H1 (cell line): Measurements from ENCODE around the gene GGA2. TPM values are rescaled to one million over a fixed set of nuclear protein-coding genes. Genes with fewer than 3 reads are reported as not detected.

Experiments used
- CTCF ChIA-PET: fragments of 300-600 bp; sonication (Branson Sonifier 250); formaldehyde crosslinking; loops from one replicate; lab custom pipeline; 2021; ENCODE audit not compliant: partially characterized antibody; lab: Charles Lee
- POLR2A ChIA-PET: fragments of 300-600 bp; sonication (Branson Sonifier 250); formaldehyde crosslinking; loops from one replicate; lab custom pipeline; 2021; ENCODE audit warnings: inconsistent platforms; ENCODE audit not compliant: partially characterized antibody; lab: Charles Lee
- DNase-seq, 2 experiments: peaks; one replicate each; pipeline versions ENCODE4 v3.0.0 to v3.0.0-alpha.2; 2010 to 2022; ENCODE audit warnings: low spot score in 2 of 2, low read depth in 1 of 2, mixed read lengths in 1 of 2
- FAIRE-seq: peaks from 2 replicates; lab custom pipeline; 2011; peaks lifted over from hg19 to GRCh38; lab: Jason Lieb, UNC
- H2AFZ ChIP-seq: 2 replicates; pipeline ENCODE4 v1.8.1; 2012; ENCODE audit warnings: low read length, inconsistent platforms
- H2AK5ac ChIP-seq: 2 replicates; pipeline ENCODE4 v1.6.1; 2013; ENCODE audit warnings: low read depth, low read length
- H2BK120ac ChIP-seq: replicated peaks from 2 replicates; pipeline ENCODE3; 2013; ENCODE audit warnings: low read depth, low read length, inconsistent platforms
- H2BK12ac ChIP-seq: 2 replicates; pipeline ENCODE4 v1.6.1; 2013; ENCODE audit warnings: low read depth, low read length
- H2BK15ac ChIP-seq: 2 replicates; pipeline ENCODE4 v1.6.1; 2013; ENCODE audit warnings: low read length
- H2BK20ac ChIP-seq: 2 replicates; pipeline ENCODE4 v1.6.1; 2013; ENCODE audit warnings: low read length
- H2BK5ac ChIP-seq: 2 replicates; pipeline ENCODE4 v1.6.1; 2013; ENCODE audit warnings: low read depth, low read length
- H3K14ac ChIP-seq: 2 replicates; pipeline ENCODE4 v1.6.1; 2013; ENCODE audit warnings: inconsistent platforms; ENCODE audit not compliant: insufficient read length
- H3K18ac ChIP-seq: 2 replicates; pipeline ENCODE4 v1.6.1; 2013; ENCODE audit warnings: low read length; ENCODE audit errors: extremely low read depth
- H3K23ac ChIP-seq: 2 replicates; pipeline ENCODE4 v1.6.1; 2013; ENCODE audit warnings: inconsistent platforms; ENCODE audit not compliant: insufficient read length
- H3K23me2 ChIP-seq: 2 replicates; pipeline ENCODE4 v1.6.1; 2013; ENCODE audit warnings: low read depth, low read length
- H3K27ac ChIP-seq: 2 replicates; pipeline ENCODE4 v1.6.1; 2011; ENCODE audit warnings: low read depth, low read length, inconsistent platforms
- H3K27me3 ChIP-seq, 4 experiments: replicated peaks in 1 of 4; 1 replicate in 1 of 4; 2 replicates in 3 of 4; pipeline versions ENCODE4 v1.6.1 to v1.8.1; 2011 to 2013; ENCODE audit warnings: low read length in 3 of 4, mild to moderate bottlenecking in 3 of 4, inconsistent platforms in 2 of 4, mixed read lengths in 2 of 4, moderate library complexity in 1 of 4; ENCODE audit not compliant: control insufficient read depth in 3 of 4, insufficient read depth in 3 of 4; ENCODE audit errors: extremely low read depth in 1 of 4
- H3K36me3 ChIP-seq, 4 experiments: 2 replicates each; pipeline versions ENCODE4 v1.6.1 to v1.8.1; 2011 to 2013; ENCODE audit warnings: mild to moderate bottlenecking in 4 of 4, low read length in 3 of 4, moderate library complexity in 2 of 4, control low read depth in 1 of 4, inconsistent platforms in 1 of 4; ENCODE audit not compliant: insufficient read depth in 4 of 4, control insufficient read depth in 2 of 4
- H3K4ac ChIP-seq: replicated peaks from 2 replicates; pipeline ENCODE3; 2013; ENCODE audit warnings: low read length, low read depth, mixed read lengths, inconsistent platforms; ENCODE audit not compliant: insufficient read length
- H3K4me1 ChIP-seq, 4 experiments: replicated peaks in 1 of 4; 1 replicate in 1 of 4; 2 replicates in 3 of 4; pipeline versions ENCODE4 v1.6.1 to v1.8.1; 2011 to 2013; ENCODE audit warnings: low read length in 3 of 4, inconsistent platforms in 2 of 4, mixed read lengths in 1 of 4; ENCODE audit not compliant: insufficient read depth in 4 of 4, control insufficient read depth in 3 of 4
- H3K4me2 ChIP-seq, 2 experiments: 2 replicates each; pipeline versions ENCODE4 v1.6.1 to v1.8.1; 2011 to 2013; ENCODE audit warnings: low read depth in 2 of 2, low read length in 2 of 2, control low read depth in 1 of 2, inconsistent platforms in 1 of 2, mild to moderate bottlenecking in 1 of 2; ENCODE audit not compliant: insufficient read depth in 1 of 2
- H3K4me3 ChIP-seq, 4 experiments: fragments of 200-600, 300-600 bp in 1 of 4; sonication (generic), shearing (Covaris generic), sonication (Bioruptor Twin) in 1 of 4; 2 replicates each; pipeline versions ENCODE4 v1.5.1 to v1.8.1; 2011 to 2016; ENCODE audit warnings: low read length in 4 of 4, low read depth in 3 of 4, control low read depth in 2 of 4, inconsistent platforms in 2 of 4, mild to moderate bottlenecking in 2 of 4, mixed read lengths in 1 of 4, moderate library complexity in 1 of 4; ENCODE audit not compliant: insufficient read depth in 2 of 4; ENCODE audit errors: extremely low read depth in 1 of 4
- H3K56ac ChIP-seq: replicated peaks from 2 replicates; pipeline ENCODE3; 2013; ENCODE audit warnings: low read depth, mild to moderate bottlenecking, mixed read lengths, low read length, inconsistent platforms; ENCODE audit not compliant: insufficient read length
- H3K79me1 ChIP-seq: 2 replicates; pipeline ENCODE4 v1.6.1; 2013; ENCODE audit warnings: low read depth, low read length, control low read depth
- H3K79me2 ChIP-seq, 2 experiments: 2 replicates each; pipeline versions ENCODE4 v1.6.1 to v1.8.1; 2012 to 2013; ENCODE audit warnings: low read length in 2 of 2, mild to moderate bottlenecking in 2 of 2, inconsistent platforms in 1 of 2; ENCODE audit not compliant: insufficient read depth in 2 of 2, control insufficient read depth in 1 of 2
- H3K9ac ChIP-seq, 4 experiments: replicated peaks in 1 of 4; 1 replicate in 1 of 4; 2 replicates in 3 of 4; pipeline versions ENCODE4 v1.6.1 to v1.8.1; 2011 to 2013; ENCODE audit warnings: low read depth in 3 of 4, low read length in 3 of 4, control low read depth in 2 of 4, mild to moderate bottlenecking in 2 of 4, moderate library complexity in 2 of 4, inconsistent platforms in 1 of 4; ENCODE audit errors: extremely low read depth in 1 of 4
- H3K9me3 ChIP-seq, 2 experiments: 2 replicates each; pipeline versions ENCODE4 v1.6.1 to v1.8.1; 2012 to 2013; ENCODE audit warnings: mild to moderate bottlenecking in 2 of 2, moderate library complexity in 2 of 2, control low read depth in 1 of 2, inconsistent platforms in 1 of 2, low read depth in 1 of 2, low read length in 1 of 2, mixed read lengths in 1 of 2; ENCODE audit not compliant: insufficient read depth in 2 of 2
- H4K20me1 ChIP-seq, 2 experiments: replicated peaks in 1 of 2; 2 replicates each; pipeline versions ENCODE3 to v1.8.1; 2011 to 2013; ENCODE audit warnings: inconsistent platforms in 2 of 2, low read length in 2 of 2, mild to moderate bottlenecking in 1 of 2; ENCODE audit not compliant: insufficient read depth in 2 of 2, control insufficient read depth in 1 of 2
- H4K5ac ChIP-seq: 2 replicates; pipeline ENCODE4 v1.6.1; 2013; ENCODE audit warnings: low read length, low read depth, mixed read lengths, inconsistent platforms; ENCODE audit not compliant: insufficient read length
- H4K8ac ChIP-seq: 2 replicates; pipeline ENCODE4 v1.8.0; 2013; ENCODE audit warnings: mild to moderate bottlenecking, moderate library complexity, low read length, inconsistent platforms; ENCODE audit not compliant: insufficient read depth; ENCODE audit errors: extremely low read depth
- H4K91ac ChIP-seq: replicated peaks from 2 replicates; pipeline ENCODE3; 2013; ENCODE audit warnings: low read length, mixed read lengths, inconsistent platforms; ENCODE audit not compliant: insufficient read length
- EP300 ChIP-seq, 2 experiments: IDR thresholded peaks; 1 replicate in 1 of 2; 2 replicates in 1 of 2; pipeline ENCODE4 v1.6.1; 2011 to 2012; ENCODE audit warnings: low read depth in 2 of 2, low read length in 2 of 2, mild to moderate bottlenecking in 2 of 2, borderline replicate concordance in 1 of 2, inconsistent platforms in 1 of 2, moderate library complexity in 1 of 2
- GABPA ChIP-seq: IDR thresholded peaks from 2 replicates; pipeline ENCODE4 v1.6.1; 2011; ENCODE audit warnings: mild to moderate bottlenecking, low read length, moderate library complexity, borderline replicate concordance; ENCODE audit not compliant: insufficient read depth
- KDM4A ChIP-seq: IDR thresholded peaks from one replicate; pipeline ENCODE4 v1.7.1; 2012; ENCODE audit warnings: low read depth, mild to moderate bottlenecking, moderate library complexity, low read length, inconsistent platforms; ENCODE audit not compliant: severe bottlenecking
- NANOG ChIP-seq: IDR thresholded peaks from 2 replicates; pipeline ENCODE4 v1.6.1; 2011; ENCODE audit warnings: low read length, low read depth, mild to moderate bottlenecking, inconsistent platforms; ENCODE audit not compliant: insufficient read depth, poor library complexity, severe bottlenecking
- SIN3A ChIP-seq, 2 experiments: IDR thresholded peaks in 1 of 2; conservative IDR thresholded peaks in 1 of 2; 2 replicates each; pipeline ENCODE4 v1.6.1; 2011 to 2012; ENCODE audit warnings: low read length in 2 of 2, improper control_type of control experiment in 1 of 2, low read depth in 1 of 2, mild to moderate bottlenecking in 1 of 2
- SP2 ChIP-seq: IDR thresholded peaks from 2 replicates; pipeline ENCODE4 v1.6.1; 2012; ENCODE audit warnings: mild to moderate bottlenecking, low read length, inconsistent platforms
- TBP ChIP-seq: IDR thresholded peaks from 2 replicates; pipeline ENCODE4 v1.6.1; 2011; ENCODE audit warnings: low read depth, low read length, improper control_type of control experiment
- WGBS, 2 experiments: shearing (Covaris generic) in 1 of 2; methylation state at CpG; one replicate each; pipeline versions ENCODE4 v1.1.6 to v1.1.7; 2013 to 2015; ENCODE audit warnings: low lambda C conversion rate in 2 of 2, mixed read lengths in 2 of 2, inconsistent platforms in 1 of 2, low coverage in 1 of 2, missing lambda C conversion rate in 1 of 2; ENCODE audit not compliant: insufficient replicate concordance in 2 of 2, insufficient coverage in 1 of 2, insufficient read length in 1 of 2; ENCODE audit errors: extremely low coverage in 1 of 2, missing lambda C conversion rate in 1 of 2; 5-methylcytosine and 5-hydroxymethylcytosine counted together
- polyA plus RNA-seq, 7 experiments: library from polyadenylated mRNA; depleted of rRNA in 3 of 7; stranded (reverse) in 5 of 7; unstranded in 2 of 7; fragments of >200 nt in 5 of 7; fragments of 200-250 nt in 2 of 7; gene quantifications; 1 replicate in 5 of 7; 2 replicates in 1 of 7; 4 replicates in 1 of 7; pipeline versions ENCODE4 v1.2.1 to v1.2.3, GENCODE V29; 2011 to 2013; ENCODE audit warnings: missing spikeins in 2 of 7, mixed read lengths in 2 of 7
- total RNA-seq: library from RNA; stranded (reverse); fragmentation: NEBNext Ultra II Directional; extraction: Animal tissue kit (Norgen Biotek cat#: 25700); gene quantifications from 2 replicates; pipeline ENCODE4 v1.2.1, GENCODE V29; 2021

GGA2 gene
- total and polyA plus RNA-seq, 2 of the 8 experiments (the other 6 are each of a cell fraction or from before 2014, with no cell fraction given) = 65.8 to 114 TPM

GRCh38 chr16:23511731-23512130, 1.4 kb upstream of the GGA2 start:
- Histone ChIP-seq H2AFZ (no peak overlapping the region), H2AK5ac (no peak overlapping the region), H3K27me3 (no peaks in the 10 kb centered on the region), H3K4me3 (no peak overlapping the region), H3K14ac (no peak overlapping the region), H3K36me3 (peaks cover 0 to 6% (median 1%) of the 10 kb centered on the region in 4 experiments; a peak in 1 of 8 replicates), H3K18ac (no peak overlapping the region), H2BK120ac (no peak overlapping the region), H2BK15ac (no peak overlapping the region), H4K91ac (no peak overlapping the region), H2BK12ac (no peak overlapping the region), H2BK20ac (no peak overlapping the region), H4K8ac (no peak overlapping the region), H4K5ac (no peak overlapping the region), H3K9me3 (no peaks in the 10 kb centered on the region), H3K23ac (no peak overlapping the region), H3K9ac (no peak overlapping the region), H3K56ac (no peak overlapping the region), H2BK5ac (no peak overlapping the region), H3K79me2 (peaks cover 25 to 31% of the 10 kb centered on the region in 2 experiments), H3K23me2 (peaks cover 10% of the 10 kb centered on the region), H3K4ac (no peak overlapping the region), H4K20me1 (peaks cover 7 to 14% of the 10 kb centered on the region in 2 experiments), H3K4me1 (peaks cover 0 to 3% (median 0%) of the 10 kb centered on the region in 4 experiments; a peak in 3 of 7 replicates), H3K4me2 (no peak overlapping the region), H3K27ac (no peak overlapping the region), H3K79me1 (peaks cover 5% of the 10 kb centered on the region; the same call in 1 of the 2 replicates)
- no peak for TF ChIP-seq KDM4A
- TF ChIP-seq SP2 = no peak
- TF ChIP-seq GABPA = no peak
- no peak for TF ChIP-seq SIN3A (conservative IDR thresholded peaks at IDR 0.05 in 1 of 2, IDR thresholded peaks at IDR 0.05 in 1 of 2; ENCODE audit: low read depth in 1 of 2, low read length in 2 of 2)
- no peak for TF ChIP-seq EP300 (IDR thresholded peaks at IDR 0.05; ENCODE audit: borderline replicate concordance in 1 of 2, low read depth in 2 of 2, low read length in 2 of 2)
- no peak for TF ChIP-seq TBP
- TF ChIP-seq NANOG = no peak
- FAIRE-seq = no peak
- ChIA-PET POLR2A (interaction anchor here (3.8 to 6.9 kb wide), 2 partner anchors 11 to 17 kb away, joined by 15 to 63 read pairs; no protein-coding TSS in a partner anchor), CTCF (no interaction called here)
- 84% methylated on average over 7 of the region's 7 CpGs; no CpG with 5 or more reads in 1 of the 2 experiments for WGBS, 2 experiments
- no peak for DNase-seq
